ENCODE data around the gene CLCN4.

Gene CLCN4

DNA sequence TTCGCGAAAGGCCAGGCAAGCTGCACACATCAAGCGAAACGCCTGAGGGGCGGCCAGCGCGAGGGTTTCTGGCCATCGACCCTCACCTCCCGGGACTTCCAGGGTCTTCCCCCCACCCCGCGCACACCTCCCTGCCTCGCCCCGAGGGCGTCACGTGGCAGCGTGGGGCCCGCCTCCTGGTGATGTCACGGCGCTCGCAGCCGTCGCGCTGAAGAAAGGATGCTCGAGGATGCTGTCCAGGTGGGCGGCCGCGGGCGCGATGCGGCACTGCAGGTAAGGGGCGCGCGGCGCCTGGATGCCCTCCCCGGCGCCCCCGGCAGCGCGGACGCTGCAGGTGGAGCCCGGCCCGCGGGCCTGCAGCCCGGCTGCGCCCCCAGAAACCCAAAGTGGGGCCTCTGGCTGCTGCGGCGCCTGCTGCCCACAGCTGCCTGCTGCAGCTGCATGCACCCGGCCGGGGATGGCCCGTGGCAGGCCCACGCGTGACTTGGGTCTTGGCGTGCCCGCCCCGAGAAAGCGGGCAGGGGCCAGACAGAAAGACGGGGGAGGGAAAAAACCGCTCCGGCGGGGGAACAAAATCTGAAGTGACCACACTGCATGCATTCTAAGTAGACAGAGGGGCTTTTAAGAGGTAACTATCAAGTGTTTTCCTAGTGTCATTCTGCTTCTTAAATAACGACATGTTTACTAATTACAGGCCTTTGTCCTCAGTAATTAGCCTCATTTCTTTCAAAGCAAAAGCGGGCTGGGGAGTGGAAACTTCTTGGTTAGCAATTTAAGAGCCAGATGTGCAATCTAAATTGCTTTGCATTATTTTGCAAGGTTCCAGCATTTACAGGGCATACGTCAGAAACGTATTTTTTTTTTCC lies 1.7 kb downstream of the CLCN4 start:
- TF ChIP-seq, protein P1, sequence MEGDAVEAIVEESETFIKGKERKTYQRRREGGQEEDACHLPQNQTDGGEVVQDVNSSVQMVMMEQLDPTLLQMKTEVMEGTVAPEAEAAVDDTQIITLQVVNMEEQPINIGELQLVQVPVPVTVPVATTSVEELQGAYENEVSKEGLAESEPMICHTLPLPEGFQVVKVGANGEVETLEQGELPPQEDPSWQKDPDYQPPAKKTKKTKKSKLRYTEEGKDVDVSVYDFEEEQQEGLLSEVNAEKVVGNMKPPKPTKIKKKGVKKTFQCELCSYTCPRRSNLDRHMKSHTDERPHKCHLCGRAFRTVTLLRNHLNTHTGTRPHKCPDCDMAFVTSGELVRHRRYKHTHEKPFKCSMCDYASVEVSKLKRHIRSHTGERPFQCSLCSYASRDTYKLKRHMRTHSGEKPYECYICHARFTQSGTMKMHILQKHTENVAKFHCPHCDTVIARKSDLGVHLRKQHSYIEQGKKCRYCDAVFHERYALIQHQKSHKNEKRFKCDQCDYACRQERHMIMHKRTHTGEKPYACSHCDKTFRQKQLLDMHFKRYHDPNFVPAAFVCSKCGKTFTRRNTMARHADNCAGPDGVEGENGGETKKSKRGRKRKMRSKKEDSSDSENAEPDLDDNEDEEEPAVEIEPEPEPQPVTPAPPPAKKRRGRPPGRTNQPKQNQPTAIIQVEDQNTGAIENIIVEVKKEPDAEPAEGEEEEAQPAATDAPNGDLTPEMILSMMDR (IDR thresholded peaks at IDR 0.05; ENCODE audit: extremely low read depth, missing control alignments), result no peak
- DNase-seq (ENCODE audit: low spot score), result peak; percentile 39

DNA sequence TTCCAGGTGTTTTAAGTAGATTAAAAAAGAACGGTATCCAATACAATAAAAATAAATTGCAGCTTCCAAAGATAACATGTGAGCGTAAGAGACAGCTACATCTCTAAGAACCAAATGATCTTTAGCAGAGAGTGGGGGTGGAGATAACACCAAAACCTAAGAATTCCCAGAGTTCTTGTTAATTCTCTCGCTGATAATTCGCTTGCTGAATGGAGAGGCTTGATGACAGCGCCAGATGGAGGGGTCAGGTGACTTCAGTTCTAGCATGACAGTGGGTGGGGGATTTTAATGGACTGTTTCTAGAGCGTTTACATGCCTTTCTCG lies 2.3 kb downstream of the CLCN4 start:
- TF ChIP-seq, protein P1 (IDR thresholded peaks at IDR 0.05; ENCODE audit: extremely low read depth, missing control alignments), result no peak
- no peak for DNase-seq (ENCODE audit: low spot score)

DNA sequence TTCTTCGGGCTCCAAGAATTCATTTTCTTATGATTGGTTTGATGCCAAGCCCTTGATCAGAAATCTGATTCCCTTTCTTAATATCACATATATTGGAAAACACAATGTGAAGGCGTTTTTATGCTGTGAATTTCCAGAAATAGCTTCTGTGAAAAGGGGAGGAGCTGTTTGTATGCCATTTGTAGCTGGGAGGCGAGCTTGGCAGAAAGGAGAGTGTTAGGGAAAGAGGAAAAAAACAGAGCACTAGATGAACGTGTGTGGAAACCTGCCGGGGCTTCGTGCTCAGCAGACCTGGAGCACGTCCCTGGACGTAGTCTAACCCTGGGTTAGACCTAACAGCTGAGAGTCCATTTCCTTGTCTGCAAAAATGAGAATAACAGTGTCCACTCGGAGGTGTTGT lies 3.4 kb downstream of the CLCN4 start:
- DNase-seq (ENCODE audit: low spot score), result no peak
- TF ChIP-seq, protein P1 (IDR thresholded peaks at IDR 0.05; ENCODE audit: extremely low read depth, missing control alignments), result no peak

DNA sequence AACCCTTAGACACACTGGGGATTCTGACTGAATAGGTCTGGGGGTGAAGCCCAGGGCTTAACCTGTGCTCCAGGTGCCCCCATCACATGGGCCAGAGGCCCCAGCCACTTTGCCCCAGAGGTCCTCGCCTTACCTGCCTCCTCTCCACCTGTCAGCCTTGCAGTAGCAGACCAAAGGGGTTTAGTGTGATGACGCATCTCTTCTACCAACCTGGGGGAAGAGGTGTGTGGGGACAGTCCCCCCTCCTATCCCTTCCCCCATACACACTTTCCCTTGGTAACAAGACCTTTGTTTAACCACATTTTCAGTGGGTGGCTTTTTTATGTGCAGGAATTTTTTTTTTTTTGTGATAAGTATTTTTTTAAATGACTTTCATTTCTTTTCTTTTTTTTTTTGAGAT lies 6.3 kb downstream of the CLCN4 start:
- DNase-seq (ENCODE audit: low spot score), result no peak

DNA sequence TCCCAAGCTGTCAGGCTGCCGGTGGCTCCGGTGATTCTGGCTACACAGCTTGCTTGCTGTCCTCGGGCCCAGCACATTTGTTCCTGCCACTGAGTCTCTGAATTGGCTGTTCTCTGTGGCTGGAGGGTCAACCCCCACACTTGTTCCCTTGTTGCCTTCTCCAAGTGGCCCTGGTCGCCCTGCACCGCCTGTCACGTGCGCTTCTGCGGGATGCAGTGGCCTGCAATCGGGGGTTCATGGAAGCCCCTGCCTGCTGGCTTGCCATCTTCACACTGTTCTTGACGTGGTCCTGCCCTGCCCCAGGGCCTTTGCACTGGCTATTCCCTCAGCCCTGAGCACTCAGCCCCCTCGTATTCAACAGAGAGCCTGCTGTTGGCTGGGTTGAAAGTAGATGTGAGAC lies 8.1 kb downstream of the CLCN4 start:
- DNase-seq (ENCODE audit: low spot score), result no peak
- TF ChIP-seq, protein P1 (IDR thresholded peaks at IDR 0.05; ENCODE audit: extremely low read depth, missing control alignments), result no peak

More for the DNA sequence above, 6.3 kb downstream of the CLCN4 start:
- TF ChIP-seq, protein P1 (IDR thresholded peaks at IDR 0.05; ENCODE audit: extremely low read depth, missing control alignments), result no peak

DNA sequence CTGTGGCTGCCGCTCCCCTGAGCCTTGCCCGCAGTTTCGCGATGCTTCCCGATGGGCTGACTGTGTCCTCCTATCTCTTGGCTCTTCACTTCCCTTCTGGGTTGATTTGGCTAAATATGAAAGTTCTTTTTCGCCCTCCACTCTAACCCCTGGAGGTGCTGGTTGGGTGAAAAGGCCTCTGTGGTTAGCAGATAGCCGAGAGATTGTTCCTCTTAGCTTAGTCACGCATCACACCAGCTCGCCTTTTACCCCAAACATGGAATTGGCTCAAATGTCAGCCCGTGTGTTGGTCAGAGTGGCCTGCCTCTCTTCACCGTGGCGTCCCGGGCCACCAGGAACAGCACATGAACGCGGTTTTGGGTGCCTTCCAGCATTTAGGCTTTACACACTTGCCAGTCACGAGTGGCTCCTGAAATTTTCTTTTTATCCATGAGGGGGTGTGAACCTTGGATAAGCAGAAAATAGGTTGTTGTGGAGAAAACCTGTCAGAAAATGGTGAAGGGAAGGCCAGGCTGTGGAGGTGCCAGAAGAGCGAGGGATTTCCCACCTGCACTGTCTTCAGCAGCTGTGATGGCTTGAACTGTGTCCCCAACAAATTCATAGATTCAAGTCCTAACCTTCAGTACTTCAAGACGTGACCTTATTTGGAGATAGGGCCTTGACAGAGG lies 8.9 kb downstream of the CLCN4 start:
- peak; percentile 25 for DNase-seq (ENCODE audit: low spot score)
- TF ChIP-seq, protein P1 (IDR thresholded peaks at IDR 0.05; ENCODE audit: extremely low read depth, missing control alignments), result no peak

DNA sequence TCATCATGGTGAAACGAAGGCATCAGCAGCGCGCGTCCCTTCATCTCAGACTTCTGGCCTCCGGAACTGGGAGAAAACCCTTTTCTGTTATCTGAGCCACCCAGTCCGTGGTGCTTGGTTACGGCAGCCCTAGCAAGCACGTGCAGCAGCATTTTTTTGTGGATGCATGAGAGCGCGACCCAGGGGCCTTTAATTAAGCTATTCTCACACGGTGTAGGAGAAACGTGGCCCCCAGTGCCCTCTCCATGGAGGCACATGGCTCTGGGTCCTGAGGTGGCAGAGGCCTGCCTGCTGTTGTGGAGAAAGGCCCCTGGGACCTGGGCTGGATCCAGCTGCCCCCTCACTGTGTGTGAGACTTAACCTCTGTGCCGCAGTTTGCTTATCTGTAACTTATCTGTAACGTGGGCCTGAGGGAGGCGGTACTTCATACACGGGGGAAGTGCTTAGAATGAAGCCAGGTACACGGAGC lies 9.5 kb downstream of the CLCN4 start:
- DNase-seq (ENCODE audit: low spot score), result no peak
- TF ChIP-seq, protein P1 (IDR thresholded peaks at IDR 0.05; ENCODE audit: extremely low read depth, missing control alignments), result no peak
